Measurements from ENCODE around the gene ARRDC5. TPM values are rescaled to one million over a fixed set of nuclear protein-coding genes. Genes with fewer than 3 reads are reported as not detected.

The ARRDC5 gene
- total and polyA plus RNA-seq, 2 of the 13 experiments (the other 11 are each of a cell fraction or from before 2014, with no cell fraction given), result not detected

GRCh38 chr19:4911786-4912672 lies 9.3 kb upstream of the ARRDC5 start (continued):
- TF ChIP-seq PRDM4 (CRISPR knock-in tag; IDR thresholded peaks at IDR 0.05; ENCODE audit: borderline replicate concordance), result no peak
- TF ChIP-seq RAD21 (CRISPR knock-in tag; IDR thresholded peaks at IDR 0.05), result peak; percentile 72
- TF ChIP-seq PITX1 (CRISPR knock-in tag; IDR thresholded peaks at IDR 0.05), result no peak
- TF ChIP-seq ZNF512 (CRISPR knock-in tag; IDR thresholded peaks at IDR 0.05), result no peak
- no peak for TF ChIP-seq PCBP2 (optimal IDR thresholded peaks at IDR 0.05; ENCODE audit: low read depth, low read length, poor library complexity, severe bottlenecking)
- no peak for TF ChIP-seq SOX6 (IDR thresholded peaks at IDR 0.05)
- 0 out of 2 replicates have a peak, but pooled peaks have one; percentile 17 for TF ChIP-seq SOX6 (CRISPR knock-in tag; IDR thresholded peaks at IDR 0.05)
- TF ChIP-seq FOXJ3 (CRISPR knock-in tag; IDR thresholded peaks at IDR 0.05; ENCODE audit: borderline replicate concordance), result no peak
- TF ChIP-seq ATRX (CRISPR knock-in tag; IDR thresholded peaks at IDR 0.05; ENCODE audit: borderline replicate concordance), result no peak
- no peak for TF ChIP-seq MIER2 (CRISPR knock-in tag; IDR thresholded peaks at IDR 0.05)
- no peak for TF ChIP-seq ZNF546 (CRISPR knock-in tag; conservative IDR thresholded peaks at IDR 0.05)
- no peak for TF ChIP-seq ETS1 (CRISPR knock-in tag; IDR thresholded peaks at IDR 0.05)
- no peak for TF ChIP-seq ZFP1 (CRISPR knock-in tag; IDR thresholded peaks at IDR 0.05)
- no peak for TF ChIP-seq FUBP1 (CRISPR knock-in tag; IDR thresholded peaks at IDR 0.05; ENCODE audit: borderline replicate concordance)
- TF ChIP-seq CEBPZ (IDR thresholded peaks at IDR 0.05; ENCODE audit: low read length), result no peak
- TF ChIP-seq ZNF160 (CRISPR knock-in tag; IDR thresholded peaks at IDR 0.05), result no peak
- TF ChIP-seq SP2 (CRISPR knock-in tag; IDR thresholded peaks at IDR 0.05), result no peak
- peak; percentile 79 for TF ChIP-seq ZNF263 (CRISPR knock-in tag; IDR thresholded peaks at IDR 0.05)
